Dendritic cell treated with granulocyte-macrophage colony-stimulating factor and Interleukin-4, amounts not matched to agents 40 ng/mL and 50 ng/mL, for 4 days (primary cell): ENCODE results near the gene ARNT2.

ENCODE experiments used
- H3K27ac Mint-ChIP-seq: one replicate; pipeline ENCODE4 v1.8.0; 2022; ENCODE audit warnings: mild to moderate bottlenecking, mixed read lengths
- H3K27me3 Mint-ChIP-seq: one replicate; pipeline ENCODE4 v1.8.0; 2022; ENCODE audit warnings: mild to moderate bottlenecking, mixed read lengths
- H3K36me3 Mint-ChIP-seq: one replicate; pipeline ENCODE4 v1.8.0; 2022; ENCODE audit warnings: low read depth, mixed read lengths
- H3K4me1 Mint-ChIP-seq: one replicate; pipeline ENCODE4 v1.8.0; 2022; ENCODE audit warnings: low read depth, mixed read lengths
- H3K4me3 Mint-ChIP-seq: one replicate; pipeline ENCODE4 v1.8.0; 2022; ENCODE audit warnings: mild to moderate bottlenecking, moderate library complexity, mixed read lengths
- H3K9me3 Mint-ChIP-seq: one replicate; pipeline ENCODE4 v1.8.0; 2022; ENCODE audit warnings: mixed read lengths
- intact Hi-C: fragments of 100-400 bp; cut with micrococcal nuclease; formaldehyde crosslinking; loops from one replicate; pipeline ENCODE4 v1.15.0; 2022

ARNT2 gene

DNA sequence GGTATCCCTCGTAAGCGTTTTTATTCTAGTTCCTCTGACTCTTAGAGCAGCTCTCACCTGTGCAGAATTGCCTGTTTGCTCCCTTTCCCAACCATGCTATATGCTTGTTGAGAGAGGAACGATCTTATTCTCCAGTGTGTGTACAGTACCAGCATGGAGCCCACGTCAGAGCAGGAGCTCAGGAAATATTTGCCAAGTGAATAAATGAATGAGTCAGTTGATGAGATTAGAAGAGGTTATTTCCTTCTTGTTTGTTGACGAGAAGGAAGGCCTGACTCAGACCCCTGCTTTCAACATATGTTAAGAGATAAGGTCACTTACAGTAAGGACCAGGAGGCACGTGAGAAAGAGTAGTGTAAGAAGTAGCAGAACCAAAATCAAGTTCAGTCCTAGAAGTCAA is 184.6 kb downstream of the ARNT2 start:
- H3K36me3 Mint-ChIP-seq, result no peaks in the 10 kb centered on the region
- peaks cover 1% of the 10 kb centered on the region for H3K27me3 Mint-ChIP-seq
- H3K4me1 Mint-ChIP-seq, result no peaks in the 10 kb centered on the region
- H3K4me3 Mint-ChIP-seq, result no peak overlapping the region
- H3K27ac Mint-ChIP-seq, result no peak overlapping the region
- no peaks in the 10 kb centered on the region for H3K9me3 Mint-ChIP-seq
- intact Hi-C loops, result no loop called here

DNA sequence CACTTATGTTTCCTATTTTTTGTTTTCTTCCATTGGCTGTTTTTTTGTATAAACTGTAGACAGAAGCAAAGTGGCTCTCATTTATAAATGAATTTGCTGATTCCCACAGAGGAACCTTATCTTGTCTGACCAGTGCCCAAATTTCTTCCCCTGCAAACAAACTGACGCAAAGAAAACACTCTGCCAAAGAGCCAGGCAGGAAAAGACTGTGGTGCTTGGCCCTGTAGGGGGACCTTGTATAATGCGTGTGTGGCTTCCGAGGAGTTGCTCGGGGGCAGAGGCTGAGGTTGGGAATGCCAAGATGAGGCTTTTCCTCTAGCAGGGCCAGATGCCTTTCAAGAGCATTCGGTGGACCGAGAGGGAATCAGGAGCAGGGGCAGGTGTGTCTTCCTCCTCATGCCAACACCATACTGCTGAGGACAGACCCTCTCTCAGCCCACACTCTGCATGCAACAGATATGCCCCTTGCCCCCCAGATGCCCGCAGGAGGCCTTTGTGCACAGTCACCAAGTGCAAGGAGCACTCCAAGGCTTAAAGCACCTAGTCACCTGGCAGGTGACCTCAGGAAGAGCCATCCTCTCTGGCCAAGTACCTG is 186.7 kb downstream of the ARNT2 start:
- H3K27ac Mint-ChIP-seq, result no peak overlapping the region
- no peaks in the 10 kb centered on the region for H3K36me3 Mint-ChIP-seq
- intact Hi-C loops, result no loop called here
- no peaks in the 10 kb centered on the region for H3K4me1 Mint-ChIP-seq
- no peaks in the 10 kb centered on the region for H3K27me3 Mint-ChIP-seq
- no peaks in the 10 kb centered on the region for H3K9me3 Mint-ChIP-seq
- H3K4me3 Mint-ChIP-seq, result no peak overlapping the region

DNA sequence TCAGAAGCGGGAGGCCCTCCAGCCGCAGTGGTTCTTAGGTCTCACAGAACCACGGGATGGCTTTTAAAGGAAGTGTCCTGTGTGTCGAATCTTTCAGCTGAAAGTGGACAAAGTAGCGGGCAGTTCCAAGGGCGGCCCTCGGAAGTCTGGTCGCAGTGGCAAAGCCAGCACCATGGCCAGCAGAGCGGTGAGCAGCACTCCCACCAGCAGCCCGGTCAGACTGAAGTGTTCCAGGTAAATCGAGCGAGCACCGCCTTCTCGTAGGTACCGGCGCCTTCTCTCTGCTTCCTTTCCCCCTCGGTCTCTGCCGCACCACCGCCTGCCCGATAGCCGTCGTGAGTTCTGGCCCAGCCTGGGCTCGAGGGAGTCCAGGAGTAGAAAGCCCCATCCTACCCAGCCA is 187.3 kb downstream of the ARNT2 start:
- Mint-ChIP-seq H3K4me3 (no peak overlapping the region), H3K27me3 (no peaks in the 10 kb centered on the region), H3K4me1 (no peaks in the 10 kb centered on the region), H3K36me3 (no peaks in the 10 kb centered on the region), H3K27ac (no peak overlapping the region), H3K9me3 (no peaks in the 10 kb centered on the region)
- intact Hi-C loops, result no loop called here

DNA sequence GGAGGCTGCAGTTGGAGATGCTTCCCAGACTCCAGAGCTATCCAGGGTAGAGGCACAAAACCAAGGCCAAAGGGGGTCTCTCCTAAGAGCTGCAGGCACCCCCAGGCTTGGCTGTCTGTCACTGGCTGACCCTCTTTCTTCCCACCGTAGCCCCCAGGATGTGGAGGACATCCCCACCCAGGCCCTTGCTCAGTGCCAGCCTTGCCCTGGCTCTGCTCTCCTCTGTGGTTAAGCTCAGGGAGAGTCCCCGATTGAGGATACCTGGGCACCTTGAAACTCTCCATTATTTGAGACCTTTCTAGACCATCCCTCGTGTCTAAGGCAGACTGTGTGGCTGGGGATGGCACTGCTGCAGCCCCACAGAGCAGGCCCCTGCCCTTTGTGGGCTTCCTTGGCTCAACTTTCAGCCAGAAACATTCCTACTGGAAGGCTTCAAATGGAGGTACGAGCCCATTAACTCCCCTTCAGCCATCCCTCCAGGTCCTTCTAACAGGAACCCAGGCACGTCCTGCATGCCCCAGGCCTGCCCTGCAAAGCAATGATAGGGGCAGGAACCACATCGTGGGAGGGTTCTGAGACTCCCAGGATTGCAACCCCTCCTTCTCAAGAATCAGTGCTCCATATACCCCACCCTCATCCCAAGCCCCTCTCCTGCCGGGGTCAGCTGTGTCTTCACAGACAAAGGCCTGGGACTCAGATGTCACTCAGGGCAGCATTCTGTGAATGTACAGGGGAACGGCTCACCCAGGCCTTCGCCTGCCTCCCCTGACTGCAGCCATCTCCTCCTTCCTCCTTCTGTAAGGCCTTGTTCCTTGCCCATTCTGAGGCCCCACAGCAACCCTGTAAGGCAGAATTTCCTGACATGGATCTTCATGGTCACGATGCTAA is 188.0 kb downstream of the ARNT2 start:
- Mint-ChIP-seq H3K36me3 (no peaks in the 10 kb centered on the region), H3K9me3 (no peaks in the 10 kb centered on the region), H3K4me1 (no peaks in the 10 kb centered on the region), H3K27me3 (no peaks in the 10 kb centered on the region), H3K27ac (no peak overlapping the region), H3K4me3 (no peak overlapping the region)
- intact Hi-C loops, result no loop called here

DNA sequence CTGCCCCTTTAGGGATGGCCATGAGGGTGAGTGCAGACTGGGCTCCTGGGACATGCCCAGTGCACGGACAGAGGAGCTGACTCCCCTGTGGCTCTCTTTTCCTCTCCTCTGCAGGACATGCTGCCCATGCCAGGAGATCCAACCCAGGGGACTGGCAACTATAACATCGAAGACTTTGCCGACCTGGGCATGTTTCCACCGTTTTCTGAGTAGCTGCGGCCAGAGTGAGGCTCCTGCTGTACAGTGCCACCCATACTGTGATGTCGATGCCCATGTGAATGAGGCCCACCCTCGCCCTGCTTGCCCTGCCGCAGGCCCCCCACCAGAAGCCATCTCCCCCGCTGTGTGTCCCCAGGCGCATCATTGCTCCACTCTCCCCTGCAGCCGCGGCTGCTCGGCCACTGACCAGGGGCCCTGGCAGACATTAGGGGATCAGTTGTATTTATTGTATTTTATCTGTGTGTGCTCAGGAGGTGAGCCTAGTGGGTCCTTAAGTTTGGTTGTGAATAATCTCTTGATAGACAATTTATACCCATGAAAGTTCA is 189.4 kb downstream of the ARNT2 start:
- H3K27ac Mint-ChIP-seq, result no peak overlapping the region
- no peaks in the 10 kb centered on the region for H3K36me3 Mint-ChIP-seq
- H3K27me3 Mint-ChIP-seq, result no peaks in the 10 kb centered on the region
- H3K4me3 Mint-ChIP-seq, result no peak overlapping the region
- intact Hi-C loops, result no loop called here
- no peaks in the 10 kb centered on the region for H3K9me3 Mint-ChIP-seq
- H3K4me1 Mint-ChIP-seq, result no peaks in the 10 kb centered on the region

DNA sequence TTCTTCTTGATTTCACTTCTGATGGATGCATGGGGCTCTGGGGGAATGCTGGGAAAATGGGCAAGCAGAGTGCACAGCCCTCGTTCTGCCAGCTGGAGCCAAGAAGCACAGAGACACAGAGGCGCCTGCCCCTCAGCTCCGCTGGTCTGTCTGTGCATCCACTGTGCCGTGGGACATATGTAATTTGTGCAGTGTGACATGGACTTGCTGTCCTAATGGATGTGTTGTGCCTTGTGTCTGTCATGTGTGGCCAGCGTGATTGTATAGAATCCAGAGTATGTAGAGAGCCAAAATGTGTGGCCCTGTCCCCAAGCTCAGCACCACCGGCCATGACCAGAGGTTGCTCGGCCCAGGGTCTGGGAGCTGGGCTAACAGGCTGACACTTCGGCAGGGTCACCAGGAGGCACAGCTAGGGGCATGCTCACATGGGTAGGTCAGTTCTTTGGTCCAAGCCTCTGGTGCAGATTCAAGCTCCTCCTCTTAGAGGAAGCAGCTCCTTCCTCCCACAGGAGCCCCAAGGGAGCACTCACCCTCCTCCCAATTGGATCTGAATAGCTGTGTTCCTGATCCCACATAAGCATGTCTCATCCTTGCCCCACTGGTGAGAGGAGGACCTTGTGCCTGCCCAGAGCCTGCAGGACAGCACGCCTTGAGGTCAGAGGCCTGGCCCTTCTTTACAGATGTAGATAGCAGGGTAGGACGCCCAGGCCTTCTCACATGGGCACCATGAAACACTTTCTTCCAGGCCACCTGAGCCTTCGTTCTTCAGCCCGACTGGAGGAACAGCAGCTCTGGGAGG is 190.1 kb downstream of the ARNT2 start:
- H3K27me3 Mint-ChIP-seq, result no peaks in the 10 kb centered on the region

DNA sequence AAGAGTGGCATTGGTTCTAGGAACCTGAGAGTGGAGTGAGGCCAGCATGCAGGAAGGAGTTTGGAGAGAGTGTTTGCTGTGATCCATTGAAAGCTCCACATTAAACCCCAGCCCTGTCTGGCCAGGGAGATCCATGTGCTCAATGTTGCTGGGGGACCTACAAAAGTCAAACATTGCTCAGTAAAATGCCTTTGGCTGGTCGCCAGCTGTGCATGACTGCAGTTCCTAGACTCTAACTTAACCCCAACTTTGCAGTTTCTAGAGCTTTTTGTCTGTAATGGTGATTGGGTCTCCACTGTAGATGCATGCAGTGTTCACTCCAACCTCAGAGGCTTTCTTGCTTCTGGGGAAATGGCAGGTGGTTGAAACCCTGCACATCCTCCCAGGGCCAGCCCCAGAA is 191.2 kb downstream of the ARNT2 start:
- intact Hi-C loops, result no loop called here
- Mint-ChIP-seq H3K27ac (no peak overlapping the region), H3K27me3 (peaks cover 5% of the 10 kb centered on the region), H3K4me3 (no peak overlapping the region), H3K9me3 (no peaks in the 10 kb centered on the region), H3K36me3 (no peaks in the 10 kb centered on the region), H3K4me1 (no peaks in the 10 kb centered on the region)

More for the DNA sequence above, 190.1 kb downstream of the ARNT2 start:
- intact Hi-C loops, result no loop called here
- Mint-ChIP-seq H3K36me3 (no peaks in the 10 kb centered on the region), H3K4me3 (no peak overlapping the region), H3K27ac (no peak overlapping the region), H3K9me3 (no peaks in the 10 kb centered on the region), H3K4me1 (no peaks in the 10 kb centered on the region)

DNA sequence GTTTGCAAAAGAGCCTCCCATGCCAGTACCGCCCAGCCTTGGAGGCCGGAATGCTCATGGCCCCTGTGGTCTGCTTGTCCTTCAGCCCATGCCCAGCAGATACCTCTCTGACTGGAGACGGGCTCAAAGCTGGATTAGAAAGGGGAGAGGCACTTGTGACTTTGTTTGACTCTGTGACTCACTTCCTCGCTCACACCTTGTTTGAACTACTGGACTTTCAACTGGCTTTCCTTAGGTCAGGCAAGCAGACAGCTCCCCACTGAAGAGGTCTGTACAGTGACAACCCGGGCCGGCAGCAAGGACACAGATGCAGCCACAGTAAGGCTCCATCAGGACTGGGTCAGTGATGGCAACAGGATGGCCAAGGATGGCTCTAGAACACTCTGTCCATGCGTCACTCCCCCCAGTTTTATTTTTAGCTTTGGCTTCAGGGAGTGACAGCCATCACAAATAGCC is 192.4 kb downstream of the ARNT2 start:
- H3K4me1 Mint-ChIP-seq, result no peaks in the 10 kb centered on the region
- H3K27me3 Mint-ChIP-seq, result peaks cover 7% of the 10 kb centered on the region
- H3K27ac Mint-ChIP-seq, result no peak overlapping the region
- H3K9me3 Mint-ChIP-seq, result no peaks in the 10 kb centered on the region
- intact Hi-C loops, result no loop called here
- H3K36me3 Mint-ChIP-seq, result no peaks in the 10 kb centered on the region
- H3K4me3 Mint-ChIP-seq, result no peak overlapping the region

DNA sequence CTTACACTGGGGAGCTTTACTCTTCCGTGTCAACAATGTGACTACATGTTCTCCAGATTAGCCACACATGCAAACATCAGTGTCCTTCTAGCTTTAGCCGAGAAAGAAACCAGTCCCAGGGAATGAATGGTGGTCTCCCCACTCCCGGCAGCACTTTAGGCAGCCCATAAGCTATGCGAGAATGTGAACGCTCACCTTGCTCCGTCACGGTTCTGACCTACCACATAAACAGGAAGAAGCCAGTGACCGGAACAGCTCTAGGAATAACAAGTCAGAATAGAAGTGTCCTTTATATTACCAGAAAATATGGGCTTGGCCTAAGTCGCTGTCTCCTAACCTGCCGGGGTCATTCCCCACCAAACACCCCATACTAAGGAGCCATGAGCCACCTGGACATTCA is 192.9 kb downstream of the ARNT2 start:
- intact Hi-C loops, result no loop called here

DNA sequence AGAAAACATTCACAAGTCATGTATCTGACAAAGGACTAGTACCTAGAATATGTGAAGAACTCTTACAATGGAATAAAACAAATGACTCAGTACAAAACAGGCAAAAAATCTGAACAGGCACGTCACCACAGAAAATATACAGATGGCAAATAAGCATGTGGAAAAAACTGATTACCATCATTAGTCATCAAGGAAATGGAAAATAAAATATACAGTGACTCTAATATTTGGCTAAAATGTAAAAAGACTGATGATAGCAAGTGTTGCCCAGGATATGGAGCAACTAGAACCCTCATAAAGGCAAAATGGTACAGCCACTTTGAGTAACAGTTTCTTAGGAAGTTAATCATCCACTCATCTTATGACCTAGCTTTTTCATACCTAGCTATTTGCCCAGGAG is 195.2 kb downstream of the ARNT2 start:
- H3K9me3 Mint-ChIP-seq, result no peaks in the 10 kb centered on the region
- no peak overlapping the region for H3K27ac Mint-ChIP-seq
- H3K27me3 Mint-ChIP-seq, result peaks cover 9% of the 10 kb centered on the region
- no peaks in the 10 kb centered on the region for H3K4me1 Mint-ChIP-seq
- intact Hi-C loops, result no loop called here
- no peak overlapping the region for H3K4me3 Mint-ChIP-seq
- H3K36me3 Mint-ChIP-seq, result no peaks in the 10 kb centered on the region

More for the DNA sequence above, 192.9 kb downstream of the ARNT2 start:
- no peaks in the 10 kb centered on the region for H3K36me3 Mint-ChIP-seq
- no peak overlapping the region for H3K27ac Mint-ChIP-seq
- no peaks in the 10 kb centered on the region for H3K9me3 Mint-ChIP-seq
- H3K4me3 Mint-ChIP-seq, result no peak overlapping the region
- peaks cover 7% of the 10 kb centered on the region for H3K27me3 Mint-ChIP-seq
- no peaks in the 10 kb centered on the region for H3K4me1 Mint-ChIP-seq

DNA sequence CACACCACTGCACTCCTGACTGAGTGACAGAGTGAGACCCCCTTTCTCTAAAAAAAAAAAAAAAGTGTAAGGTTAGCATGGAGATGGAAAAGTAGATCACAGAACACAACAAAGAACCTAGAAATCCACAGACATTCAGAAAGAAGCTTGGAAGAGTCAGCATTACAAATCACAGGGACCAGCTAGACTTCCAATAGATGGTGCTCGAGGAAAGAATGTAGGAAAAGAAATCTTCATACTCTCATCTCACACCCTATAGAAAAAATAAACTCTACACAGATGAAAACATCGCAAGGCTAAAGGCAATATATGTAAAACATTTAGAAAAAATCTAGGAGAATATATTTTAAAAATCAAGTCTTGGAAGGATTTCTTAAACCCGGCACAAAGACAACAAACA is 196.4 kb downstream of the ARNT2 start:
- intact Hi-C loops, result no loop called here
- Mint-ChIP-seq H3K36me3 (no peaks in the 10 kb centered on the region), H3K4me1 (no peaks in the 10 kb centered on the region), H3K4me3 (no peak overlapping the region), H3K27ac (no peak overlapping the region), H3K27me3 (peaks cover 9% of the 10 kb centered on the region), H3K9me3 (no peaks in the 10 kb centered on the region)

DNA sequence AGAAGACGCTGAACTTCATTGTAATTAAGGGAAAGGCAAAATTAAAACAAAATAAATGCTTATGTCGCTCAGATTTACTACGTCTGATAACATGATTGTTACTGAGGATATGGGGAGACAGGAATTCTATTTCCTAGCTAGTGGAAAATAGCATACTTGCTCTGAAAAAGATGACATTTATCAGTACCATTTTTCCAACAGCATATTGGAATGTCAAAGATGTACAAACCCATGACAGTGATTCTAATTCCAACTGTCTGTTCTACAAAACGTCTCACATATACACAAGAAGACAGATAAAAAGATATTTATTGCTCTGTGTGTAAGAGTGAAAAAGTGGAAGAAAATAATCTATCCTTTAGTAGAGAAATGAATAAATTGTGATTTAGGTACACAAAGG is 197.1 kb downstream of the ARNT2 start:
- Mint-ChIP-seq H3K27ac (no peak overlapping the region), H3K4me1 (no peaks in the 10 kb centered on the region), H3K27me3 (peaks cover 9% of the 10 kb centered on the region), H3K4me3 (no peak overlapping the region), H3K9me3 (no peaks in the 10 kb centered on the region), H3K36me3 (no peaks in the 10 kb centered on the region)
- intact Hi-C loops, result no loop called here

DNA sequence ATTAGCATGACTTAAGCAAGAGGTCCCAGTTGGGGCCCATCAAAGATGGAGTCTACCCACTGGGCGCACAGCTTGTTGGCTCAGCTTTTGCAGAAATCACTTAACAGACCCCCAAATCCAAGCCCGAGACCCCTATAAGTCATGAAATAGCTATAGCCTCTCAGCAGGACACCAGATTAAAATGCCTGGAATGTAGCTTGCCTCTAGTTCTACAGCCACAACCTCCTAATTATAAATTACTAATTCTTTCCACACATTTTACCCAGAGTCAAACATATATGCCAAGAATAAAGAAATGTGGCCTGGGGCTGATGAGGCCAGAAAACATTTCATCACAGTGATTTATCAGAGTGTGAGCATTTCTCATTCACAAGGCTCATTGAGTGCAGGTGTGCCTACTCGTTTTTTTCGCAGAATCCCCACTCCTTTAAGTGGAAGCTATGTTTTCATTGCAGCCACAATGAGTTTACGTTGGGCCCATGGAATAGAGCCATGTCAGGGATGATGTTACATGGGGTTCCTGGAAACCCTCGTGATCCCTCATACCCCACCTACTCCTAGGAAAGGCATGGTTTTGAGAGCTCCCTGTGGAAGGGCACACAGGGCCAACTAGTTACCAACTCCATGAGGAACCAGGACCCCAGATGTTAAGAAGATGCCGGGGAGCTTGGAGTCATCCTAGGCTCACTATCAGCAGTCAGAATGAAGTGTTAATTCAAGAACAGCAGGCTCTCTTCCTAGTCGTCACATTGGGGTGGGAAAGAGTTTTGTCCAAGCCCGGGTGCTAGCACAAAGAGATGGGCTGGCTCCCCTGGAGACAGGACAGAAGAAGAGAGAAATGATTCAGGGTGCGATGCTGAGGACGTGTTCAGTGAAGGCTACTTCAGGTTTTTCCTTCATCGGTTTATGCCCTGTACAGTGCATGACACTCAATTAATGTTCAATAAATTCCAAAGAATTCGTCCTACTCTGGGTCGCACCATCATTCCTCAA is 200.7 kb downstream of the ARNT2 start:
- H3K4me1 Mint-ChIP-seq, result no peaks in the 10 kb centered on the region

More for the DNA sequence above, 200.7 kb downstream of the ARNT2 start:
- Mint-ChIP-seq H3K4me3 (no peak overlapping the region), H3K27ac (no peak overlapping the region), H3K36me3 (no peaks in the 10 kb centered on the region), H3K9me3 (no peaks in the 10 kb centered on the region), H3K27me3 (peaks cover 14% of the 10 kb centered on the region)
- intact Hi-C loops, result no loop called here
